ENCODE measurements around the gene TBCK.

The TBCK gene

DNA sequence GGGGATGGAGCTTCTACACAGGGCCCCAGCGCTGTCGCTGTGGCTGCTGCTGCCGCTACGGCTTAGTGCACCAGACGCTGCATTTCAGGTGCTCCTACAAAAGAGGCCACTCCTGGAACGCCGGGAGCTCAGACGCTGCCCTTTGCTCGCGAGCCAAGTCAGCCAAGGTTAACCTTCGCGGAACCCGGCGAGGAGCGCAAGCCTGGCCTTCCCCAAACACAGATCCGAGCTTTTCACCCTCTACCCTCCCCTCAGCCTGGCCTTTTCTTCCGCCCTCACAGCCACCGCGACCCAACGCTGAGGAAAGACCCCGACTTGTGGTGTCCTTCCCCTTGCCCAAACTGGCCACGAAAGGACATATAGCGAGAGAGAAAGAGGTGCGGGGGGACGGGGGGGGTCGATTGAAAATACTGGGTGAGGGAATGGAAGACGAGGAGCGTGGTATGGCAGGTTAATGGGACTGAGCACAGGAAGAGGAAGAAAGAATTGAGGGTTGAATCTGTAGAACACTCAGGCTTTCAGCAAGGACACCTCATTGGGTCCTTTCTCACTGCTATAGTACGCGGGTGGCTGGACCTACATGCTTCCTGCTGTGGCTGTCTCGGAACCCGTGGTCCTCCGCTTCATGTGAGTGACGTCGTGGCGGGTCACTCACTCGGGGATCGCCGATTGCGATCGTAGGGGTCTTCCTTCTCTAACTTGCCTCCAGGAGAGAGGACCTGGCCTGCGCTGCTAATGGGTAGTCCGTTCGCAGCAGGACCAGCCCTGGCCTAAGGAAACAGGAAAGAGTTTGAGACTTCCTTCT is at the start of gene TBCK, which contains the start of gene AIMP1:
TBCK (minus strand) TSS at position 242 of the 805 bp plus-strand sequence. CDS start 7,249 bp downstream, outside the sequence.
AIMP1 (plus strand) TSS at position 583 of the 805 bp plus-strand sequence. CDS start 8,460 bp downstream, outside the sequence.
- Histone ChIP-seq H4K20me1 (ENCODE audit: insufficient read depth) (no peaks in the 10 kb centered on the region), H2AFZ (ENCODE audit: low read depth) (peak within 1 kb of the TSS; percentile 81), H3K4me1 (ENCODE audit: low read depth, poor library complexity, severe bottlenecking) (peaks cover 30% of the 10 kb centered on the region), H3K27ac (peak within 1 kb of the TSS; percentile 89), H3K27me3 (ENCODE audit: insufficient read depth, low read depth) (no peaks in the 10 kb centered on the region), H3K4me2 (peak within 1 kb of the TSS; percentile 99), H3K9ac (peak within 1 kb of the TSS; percentile 84), H3K36me3 (ENCODE audit: insufficient read depth) (no peaks in the 10 kb centered on the region), H3K79me2 (ENCODE audit: insufficient read depth, low read depth) (peaks cover 70% of the 10 kb centered on the region), H3K4me3 (IDR thresholded peaks at IDR 0.05; ENCODE audit: insufficient read depth, low read depth, low read length) (peak within 1 kb of the TSS; percentile 54)
- TF ChIP-seq, protein P1, sequence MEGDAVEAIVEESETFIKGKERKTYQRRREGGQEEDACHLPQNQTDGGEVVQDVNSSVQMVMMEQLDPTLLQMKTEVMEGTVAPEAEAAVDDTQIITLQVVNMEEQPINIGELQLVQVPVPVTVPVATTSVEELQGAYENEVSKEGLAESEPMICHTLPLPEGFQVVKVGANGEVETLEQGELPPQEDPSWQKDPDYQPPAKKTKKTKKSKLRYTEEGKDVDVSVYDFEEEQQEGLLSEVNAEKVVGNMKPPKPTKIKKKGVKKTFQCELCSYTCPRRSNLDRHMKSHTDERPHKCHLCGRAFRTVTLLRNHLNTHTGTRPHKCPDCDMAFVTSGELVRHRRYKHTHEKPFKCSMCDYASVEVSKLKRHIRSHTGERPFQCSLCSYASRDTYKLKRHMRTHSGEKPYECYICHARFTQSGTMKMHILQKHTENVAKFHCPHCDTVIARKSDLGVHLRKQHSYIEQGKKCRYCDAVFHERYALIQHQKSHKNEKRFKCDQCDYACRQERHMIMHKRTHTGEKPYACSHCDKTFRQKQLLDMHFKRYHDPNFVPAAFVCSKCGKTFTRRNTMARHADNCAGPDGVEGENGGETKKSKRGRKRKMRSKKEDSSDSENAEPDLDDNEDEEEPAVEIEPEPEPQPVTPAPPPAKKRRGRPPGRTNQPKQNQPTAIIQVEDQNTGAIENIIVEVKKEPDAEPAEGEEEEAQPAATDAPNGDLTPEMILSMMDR (conservative IDR thresholded peaks at IDR 0.05; ENCODE audit: low read depth, low read length), result no peak

DNA sequence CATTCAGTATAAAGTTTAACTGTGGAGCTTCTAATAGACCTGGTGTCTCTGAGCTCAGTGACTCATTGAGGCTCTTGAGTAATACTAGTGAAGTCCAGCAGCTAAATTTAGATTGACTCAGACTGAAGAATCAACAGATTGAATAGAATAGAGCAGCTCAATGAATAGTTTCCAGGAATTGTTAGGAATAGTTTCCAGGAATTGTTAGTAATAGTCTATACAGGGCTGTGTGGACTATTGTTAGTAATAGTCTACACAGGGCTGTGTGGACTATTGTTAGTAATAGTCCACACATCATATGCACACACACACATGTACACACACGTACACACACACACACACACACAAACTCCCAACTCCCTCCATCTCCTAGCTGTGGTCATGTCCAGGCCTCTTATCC is 49.6 kb upstream of the TBCK start:
- no peak overlapping the region for H3K4me2 ChIP-seq
- H3K9ac ChIP-seq, result no peak overlapping the region
- TF ChIP-seq, protein P1 (conservative IDR thresholded peaks at IDR 0.05; ENCODE audit: low read depth, low read length), result no peak

DNA sequence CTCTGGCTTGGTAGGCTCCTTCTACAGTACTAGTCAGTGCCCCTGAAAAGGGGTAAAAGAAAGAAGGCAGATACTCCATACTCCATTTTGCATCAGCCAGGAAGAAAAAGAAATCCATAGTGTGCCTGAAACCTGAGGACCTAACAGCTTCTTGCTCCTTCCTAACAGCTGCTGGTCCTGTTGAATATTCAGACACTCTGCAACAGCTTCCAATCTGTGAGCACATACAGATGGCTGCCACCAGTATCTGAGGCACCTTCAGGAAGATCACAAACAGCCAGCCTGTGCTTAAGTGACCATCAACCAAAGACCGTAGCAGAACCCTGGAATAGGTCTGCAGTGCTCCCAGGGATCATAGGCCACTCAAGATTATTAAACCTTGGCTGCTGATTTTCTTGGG is 48.3 kb upstream of the TBCK start:
- no peak overlapping the region for H3K27ac ChIP-seq
- no peak overlapping the region for H3K9ac ChIP-seq
- H3K4me3 ChIP-seq (IDR thresholded peaks at IDR 0.05; ENCODE audit: insufficient read depth, low read depth, low read length), result no peak overlapping the region
- no peak overlapping the region for H3K4me2 ChIP-seq
- no peaks in the 10 kb centered on the region for H4K20me1 ChIP-seq (ENCODE audit: insufficient read depth)
- TF ChIP-seq, protein P1 (conservative IDR thresholded peaks at IDR 0.05; ENCODE audit: low read depth, low read length), result no peak
- H3K79me2 ChIP-seq (ENCODE audit: insufficient read depth, low read depth), result no peaks in the 10 kb centered on the region
- no peaks in the 10 kb centered on the region for H3K36me3 ChIP-seq (ENCODE audit: insufficient read depth)
- H3K27me3 ChIP-seq (ENCODE audit: insufficient read depth, low read depth), result no peaks in the 10 kb centered on the region
- H3K4me1 ChIP-seq (ENCODE audit: low read depth, poor library complexity, severe bottlenecking), result no peaks in the 10 kb centered on the region
- H2AFZ ChIP-seq (ENCODE audit: low read depth), result no peak overlapping the region

More for the DNA sequence above, 49.6 kb upstream of the TBCK start:
- H3K4me1 ChIP-seq (ENCODE audit: low read depth, poor library complexity, severe bottlenecking), result no peaks in the 10 kb centered on the region
- no peak overlapping the region for H3K4me3 ChIP-seq (IDR thresholded peaks at IDR 0.05; ENCODE audit: insufficient read depth, low read depth, low read length)
- no peaks in the 10 kb centered on the region for H4K20me1 ChIP-seq (ENCODE audit: insufficient read depth)
- no peaks in the 10 kb centered on the region for H3K27me3 ChIP-seq (ENCODE audit: insufficient read depth, low read depth)
- no peak overlapping the region for H3K27ac ChIP-seq
- no peak overlapping the region for H2AFZ ChIP-seq (ENCODE audit: low read depth)
- no peaks in the 10 kb centered on the region for H3K79me2 ChIP-seq (ENCODE audit: insufficient read depth, low read depth)
- H3K36me3 ChIP-seq (ENCODE audit: insufficient read depth), result no peaks in the 10 kb centered on the region

DNA sequence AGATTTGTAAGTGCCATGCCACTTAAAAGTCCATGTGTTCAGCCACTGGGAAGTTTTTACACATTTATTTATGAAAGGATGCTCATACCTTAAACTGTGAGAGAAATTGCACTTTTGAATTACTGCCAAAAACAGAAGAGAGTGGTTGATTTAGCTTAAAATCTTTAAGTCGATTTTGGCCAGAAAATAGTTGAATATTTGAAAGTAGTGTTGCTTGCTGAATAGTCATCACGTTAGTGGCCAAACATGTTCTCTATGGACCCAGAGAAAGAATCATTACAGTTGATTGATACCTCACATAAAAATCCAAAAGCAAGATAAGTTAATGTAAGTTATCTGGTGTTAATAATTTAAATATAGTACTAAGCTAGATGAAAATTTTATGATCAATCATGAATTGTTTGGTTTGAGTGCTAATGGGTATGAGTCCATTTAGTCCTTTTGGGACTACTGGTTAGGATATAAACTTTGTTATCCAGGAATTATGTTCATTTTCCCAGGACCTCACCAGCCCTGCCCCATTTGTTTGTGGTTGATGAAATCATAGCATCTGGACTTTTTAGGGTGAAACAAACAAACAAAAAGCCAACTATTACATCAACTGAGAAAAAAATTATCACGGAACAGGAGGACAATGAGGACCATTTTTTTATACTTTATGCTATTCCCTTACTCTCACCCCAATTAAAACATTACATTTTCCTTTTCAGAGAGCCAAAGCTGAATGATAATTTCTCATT is 46.2 kb upstream of the TBCK start:
- no peak overlapping the region for H3K9ac ChIP-seq
- H3K27ac ChIP-seq, result no peak overlapping the region
- H2AFZ ChIP-seq (ENCODE audit: low read depth), result no peak overlapping the region
- TF ChIP-seq, protein P1 (conservative IDR thresholded peaks at IDR 0.05; ENCODE audit: low read depth, low read length), result no peak
- H3K4me1 ChIP-seq (ENCODE audit: low read depth, poor library complexity, severe bottlenecking), result no peaks in the 10 kb centered on the region
- H3K36me3 ChIP-seq (ENCODE audit: insufficient read depth), result no peaks in the 10 kb centered on the region
- no peaks in the 10 kb centered on the region for H3K27me3 ChIP-seq (ENCODE audit: insufficient read depth, low read depth)
- H3K4me3 ChIP-seq (IDR thresholded peaks at IDR 0.05; ENCODE audit: insufficient read depth, low read depth, low read length), result no peak overlapping the region
- H4K20me1 ChIP-seq (ENCODE audit: insufficient read depth), result no peaks in the 10 kb centered on the region
- H3K4me2 ChIP-seq, result no peak overlapping the region
- H3K79me2 ChIP-seq (ENCODE audit: insufficient read depth, low read depth), result no peaks in the 10 kb centered on the region

Data from KMS-11 (cell line).